CD14-positive monocyte (primary cell): Measurements from ENCODE around the gene RPL18A. TPM values are rescaled to one million over a fixed set of nuclear protein-coding genes. Genes with fewer than 3 reads are reported as not detected.

Experiments
- DNase-seq, 3 donors: peaks; one replicate each; pipeline ENCODE4 v3.0.0-alpha.2; 2011 to 2022
- H2AFZ ChIP-seq: 2 replicates; pipeline ENCODE4 v1.6.0; 2012; ENCODE audit warnings: mild to moderate bottlenecking, low read depth, low read length, inconsistent platforms; ENCODE audit not compliant: insufficient read depth, poor library complexity, severe bottlenecking
- H3K27ac ChIP-seq, 2 donors: 1 replicate in 1 of 2; 2 replicates in 1 of 2; pipeline ENCODE4 v1.5.1; 2012 to 2013; ENCODE audit warnings: low read length in 2 of 2, control low read depth in 1 of 2, inconsistent platforms in 1 of 2, low read depth in 1 of 2, mild to moderate bottlenecking in 1 of 2
- H3K27me3 ChIP-seq, 2 donors: one replicate each; pipeline versions ENCODE4 v1.6.0 to v1.6.1; 2011 to 2013; ENCODE audit warnings: low read length in 2 of 2; ENCODE audit not compliant: control insufficient read depth in 2 of 2, insufficient read depth in 2 of 2
- H3K36me3 ChIP-seq, 2 donors: replicated peaks in 1 of 2; 1 replicate in 1 of 2; 2 replicates in 1 of 2; pipeline versions ENCODE4 v1.5.1 to v1.6.1; 2012 to 2013; ENCODE audit warnings: low read length in 2 of 2, control low read depth in 1 of 2, inconsistent platforms in 1 of 2, mild to moderate bottlenecking in 1 of 2; ENCODE audit not compliant: insufficient read depth in 2 of 2, control insufficient read depth in 1 of 2
- H3K4me1 ChIP-seq, 2 donors: 1 replicate in 1 of 2; 2 replicates in 1 of 2; pipeline versions ENCODE4 v1.5.1 to v1.6.1; 2012 to 2013; ENCODE audit warnings: low read length in 2 of 2, control low read depth in 1 of 2, inconsistent platforms in 1 of 2, mild to moderate bottlenecking in 1 of 2, moderate library complexity in 1 of 2; ENCODE audit not compliant: insufficient read depth in 2 of 2, control insufficient read depth in 1 of 2
- H3K4me2 ChIP-seq: replicated peaks from 2 replicates; pipeline ENCODE3; 2012; ENCODE audit warnings: low read length, moderate library complexity, mild to moderate bottlenecking; ENCODE audit not compliant: poor library complexity, severe bottlenecking; ENCODE audit errors: extremely low read depth
- H3K4me3 ChIP-seq, 3 experiments: fragments of 200-600 bp in 1 of 3; sonication (generic) in 1 of 3; replicated peaks in 1 of 3; 1 replicate in 2 of 3; 2 replicates in 1 of 3; pipeline ENCODE4 v1.5.1; 2011 to 2013; ENCODE audit warnings: low read length in 3 of 3, mild to moderate bottlenecking in 3 of 3, control low read depth in 2 of 3, low read depth in 2 of 3, inconsistent platforms in 1 of 3, moderate library complexity in 1 of 3
- H3K79me2 ChIP-seq: 2 replicates; pipeline ENCODE4 v1.6.0; 2012; ENCODE audit warnings: mild to moderate bottlenecking, control low read depth, inconsistent platforms, low read length, moderate library complexity; ENCODE audit not compliant: insufficient read depth
- H3K9ac ChIP-seq: 2 replicates; pipeline ENCODE4 v1.6.0; 2017; ENCODE audit warnings: low read length, mild to moderate bottlenecking; ENCODE audit not compliant: insufficient read depth, poor library complexity, severe bottlenecking
- H3K9me3 ChIP-seq, 2 donors: replicated peaks in 1 of 2; 1 replicate in 1 of 2; 2 replicates in 1 of 2; pipeline versions ENCODE4 v1.5.1 to v1.6.1; 2012 to 2013; ENCODE audit warnings: low read length in 2 of 2, control low read depth in 1 of 2; ENCODE audit not compliant: control insufficient read depth in 1 of 2, insufficient read depth in 1 of 2
- H4K20me1 ChIP-seq: 2 replicates; pipeline ENCODE4 v1.6.0; 2012; ENCODE audit warnings: mild to moderate bottlenecking, low read length, control low read depth, moderate library complexity; ENCODE audit not compliant: insufficient read depth
- H3K27ac Mint-ChIP-seq, 7 donors: one replicate each; pipeline ENCODE4 v1.8.0; 2020; ENCODE audit warnings: mild to moderate bottlenecking in 7 of 7, mixed read lengths in 7 of 7, moderate library complexity in 6 of 7, inconsistent platforms in 2 of 7
- H3K27me3 Mint-ChIP-seq, 3 donors: one replicate each; pipeline ENCODE4 v1.8.0; 2021 to 2022; ENCODE audit warnings: low read depth in 3 of 3, mild to moderate bottlenecking in 3 of 3, mixed read lengths in 3 of 3, moderate library complexity in 3 of 3, inconsistent platforms in 1 of 3
- H3K36me3 Mint-ChIP-seq, 2 donors: one replicate each; pipeline ENCODE4 v1.8.0; 2020; ENCODE audit warnings: mixed read lengths in 2 of 2, inconsistent platforms in 1 of 2, mild to moderate bottlenecking in 1 of 2
- H3K4me1 Mint-ChIP-seq: one replicate; pipeline ENCODE4 v1.8.0; 2020; ENCODE audit warnings: mild to moderate bottlenecking, mixed read lengths
- H3K4me3 Mint-ChIP-seq, 2 donors: one replicate each; pipeline ENCODE4 v1.8.0; 2020; ENCODE audit warnings: mild to moderate bottlenecking in 2 of 2, mixed read lengths in 2 of 2, moderate library complexity in 1 of 2
- H3K9me3 Mint-ChIP-seq, 7 donors: one replicate each; pipeline ENCODE4 v1.8.0; 2020 to 2022; ENCODE audit warnings: mixed read lengths in 7 of 7, mild to moderate bottlenecking in 6 of 7, moderate library complexity in 6 of 7, inconsistent platforms in 2 of 7
- CTCF ChIP-seq: fragments of 200-600 bp; IDR thresholded peaks from one replicate; pipeline ENCODE4 v1.8.0; 2022; ENCODE audit warnings: antibody characterized with exemption, mild to moderate bottlenecking
- WGBS: methylation state at CpG from one replicate; pipeline ENCODE4 v1.1.5; 2013; ENCODE audit warnings: missing lambda C conversion rate; ENCODE audit not compliant: insufficient coverage; 5-methylcytosine and 5-hydroxymethylcytosine counted together
- intact Hi-C, 2 donors: fragments of 100-400 bp; cut with micrococcal nuclease; formaldehyde crosslinking; loops; one replicate each; pipeline versions ENCODE4 v1.15.0 to v1.15.1; 2023
- polyA plus RNA-seq, 3 donors: library from polyadenylated mRNA; depleted of rRNA in 1 of 3; unstranded in 2 of 3; stranded (reverse) in 1 of 3; fragments of 300-500 nt in 2 of 3; fragments of >200 nt in 1 of 3; fragmentation: Illumina TruSeq in 2 of 3; gene quantifications; 1 replicate in 2 of 3; 2 replicates in 1 of 3; pipeline ENCODE4 v1.2.3, GENCODE V29; 2012 to 2021

The RPL18A gene
- polyA plus RNA-seq, 3 donors = 1,189 to 1,285 (median 1,268) TPM

GRCh38 chr19:17811681-17812080 is 48.0 kb upstream of the RPL18A start:
- no peaks in the 10 kb centered on the region for H4K20me1 ChIP-seq
- no peak for DNase-seq
- Mint-ChIP-seq H3K27me3 (peaks cover 19 to 28% (median 24%) of the 10 kb centered on the region in 3 donors), H3K27ac (no peak overlapping the region), H3K4me3 (no peak overlapping the region), H3K4me1 (peaks cover 8% of the 10 kb centered on the region), H3K9me3 (peaks cover 0 to 1% (median 0%) of the 10 kb centered on the region in 7 donors), H3K36me3 (no peaks in the 10 kb centered on the region)
- WGBS = 97% methylated on average over 7 of the region's 20 CpGs
- H3K4me1 ChIP-seq = peaks cover 0 to 5% of the 10 kb centered on the region in 2 donors
- H3K9me3 ChIP-seq = no peaks in the 10 kb centered on the region
- H3K27ac ChIP-seq = no peak overlapping the region
- no peak overlapping the region for H2AFZ ChIP-seq
- peaks cover 0 to 14% of the 10 kb centered on the region in 2 donors for H3K27me3 ChIP-seq
- no peaks in the 10 kb centered on the region for H3K36me3 ChIP-seq
- H3K9ac ChIP-seq = no peak overlapping the region
- H3K4me2 ChIP-seq = no peak overlapping the region
- H3K79me2 ChIP-seq = no peaks in the 10 kb centered on the region
- no peak for TF ChIP-seq CTCF
- intact Hi-C loops = no loop called here
- no peak overlapping the region for H3K4me3 ChIP-seq

- no peak overlapping the region for H3K4me3 ChIP-seq
Observed at GRCh38 chr19:17812099-17812498, 47.6 kb upstream of the RPL18A start.

More at GRCh38 chr19:17812099-17812498, 47.6 kb upstream of the RPL18A start:
- TF ChIP-seq CTCF = no peak
- peaks cover 0 to 14% of the 10 kb centered on the region in 2 donors for H3K27me3 ChIP-seq
- no peaks in the 10 kb centered on the region for H3K36me3 ChIP-seq
- H3K4me1 Mint-ChIP-seq = peaks cover 7% of the 10 kb centered on the region
- DNase-seq = no peak
- H3K4me2 ChIP-seq = no peak overlapping the region
- peaks cover 0 to 5% of the 10 kb centered on the region in 2 donors for H3K4me1 ChIP-seq
- no peaks in the 10 kb centered on the region for H3K36me3 Mint-ChIP-seq
- no peak overlapping the region for H3K27ac ChIP-seq
- 96% methylated on average over 3 of the region's 5 CpGs for WGBS
- H3K27me3 Mint-ChIP-seq = peaks cover 18 to 29% (median 21%) of the 10 kb centered on the region in 3 donors
- H3K9me3 Mint-ChIP-seq = peaks cover 0 to 1% (median 0%) of the 10 kb centered on the region in 7 donors
- no peak overlapping the region for H2AFZ ChIP-seq
- no peaks in the 10 kb centered on the region for H3K79me2 ChIP-seq
- H3K9me3 ChIP-seq = no peaks in the 10 kb centered on the region
- peak overlapping the region in 1 of 7 donors; percentile 43 for H3K27ac Mint-ChIP-seq
- H3K9ac ChIP-seq = no peak overlapping the region
- no peak overlapping the region for H3K4me3 Mint-ChIP-seq
- H4K20me1 ChIP-seq = no peaks in the 10 kb centered on the region
- intact Hi-C loops = no loop called here
